IPS-NIHi11 (cell line): Measurements from ENCODE around the gene IGF2BP1.
A peak's percentile ranks its signal among the peaks of the same experiment; 100 is the strongest.
"Not testable (repeated sequence)": the region's sequence is repeated elsewhere in the genome, so short reads cannot be mapped to it uniquely, and the experiment has no call there.

Experiments used
- DNase-seq: peaks from one replicate; pipeline ENCODE4 v3.0.0; 2012; ENCODE audit warnings: mixed read lengths, low spot score

Gene IGF2BP1

GRCh38 chr17:49020609-49021008 lies 23.4 kb downstream of the IGF2BP1 start:
- no peak for DNase-seq

DNA sequence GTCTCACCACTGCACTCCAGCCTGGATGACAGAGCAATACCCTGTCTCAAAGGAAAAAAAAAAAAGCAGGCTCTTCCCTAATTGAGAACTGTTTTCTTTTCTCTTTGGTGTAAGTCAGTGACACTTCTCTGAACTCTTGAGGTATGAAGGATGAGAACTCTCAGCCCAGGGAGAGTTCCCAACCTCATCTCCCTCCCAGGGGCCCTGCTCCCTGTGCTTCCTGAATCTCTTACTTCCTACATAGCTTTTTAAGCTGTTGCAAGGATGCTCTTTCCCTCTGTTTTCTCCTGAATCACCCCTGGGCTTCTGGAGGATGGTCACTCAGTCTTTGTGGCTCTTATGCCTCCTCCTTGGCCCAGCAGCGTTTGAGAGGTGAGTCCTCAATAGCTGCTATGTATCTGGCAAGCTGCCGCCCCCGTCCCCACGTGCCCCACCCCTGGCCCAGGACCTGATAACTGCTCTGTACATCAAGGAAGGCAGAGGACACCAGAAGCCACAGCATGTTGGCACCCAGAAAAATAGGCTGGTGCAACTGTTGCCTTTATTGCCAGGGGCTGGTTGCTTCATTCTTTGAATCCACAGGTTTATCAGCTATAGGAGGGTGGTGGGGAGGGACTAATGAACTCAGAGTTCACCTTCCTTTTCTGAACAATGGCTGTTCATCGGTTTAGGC lies 24.0 kb downstream of the IGF2BP1 start:
- DNase-seq = no peak

DNA sequence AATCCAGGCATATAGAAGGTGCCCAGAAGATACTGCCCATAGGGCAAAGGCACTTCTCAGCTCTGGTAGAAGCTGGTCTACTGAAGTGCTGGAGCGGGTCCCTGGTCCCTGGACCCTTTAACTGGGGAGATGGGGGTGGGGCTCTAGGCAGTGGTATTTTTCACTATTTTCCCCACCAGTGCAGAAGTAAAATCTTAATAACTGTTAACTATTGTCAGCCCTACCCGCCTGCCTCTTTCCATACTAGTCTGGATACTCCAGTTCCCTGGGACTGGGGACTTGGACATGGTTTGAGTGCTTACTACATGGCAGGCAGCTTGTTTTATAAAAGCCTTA lies 24.6 kb downstream of the IGF2BP1 start:
- no peak for DNase-seq

DNA sequence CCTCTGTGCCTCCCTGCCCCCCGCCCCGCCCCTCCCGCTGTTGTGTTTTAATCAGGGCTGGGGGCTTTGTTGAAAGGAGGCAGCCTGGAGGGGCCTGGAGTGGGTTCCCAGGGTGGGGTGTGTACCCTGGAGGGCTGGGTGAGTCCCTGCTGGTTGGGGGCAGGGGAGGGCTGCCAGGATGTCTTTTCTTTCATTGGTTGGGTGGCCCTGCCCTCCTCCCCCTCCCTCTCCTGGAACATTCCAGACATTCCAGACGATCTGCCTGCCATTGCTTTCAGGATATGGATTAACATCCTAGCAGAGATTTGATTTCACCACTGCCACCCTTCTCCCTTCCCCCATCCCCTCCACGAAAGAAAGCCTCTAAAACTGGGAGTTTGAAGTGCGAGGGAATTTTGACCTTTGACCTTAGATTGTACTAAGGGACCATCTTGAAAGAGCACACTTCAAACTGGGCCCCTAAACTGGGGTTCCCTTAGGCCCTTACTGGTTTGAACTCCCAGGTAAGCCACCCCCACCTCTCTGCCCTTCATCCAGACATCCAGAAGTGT lies 25.3 kb downstream of the IGF2BP1 start:
- peak; percentile 81 for DNase-seq

DNA sequence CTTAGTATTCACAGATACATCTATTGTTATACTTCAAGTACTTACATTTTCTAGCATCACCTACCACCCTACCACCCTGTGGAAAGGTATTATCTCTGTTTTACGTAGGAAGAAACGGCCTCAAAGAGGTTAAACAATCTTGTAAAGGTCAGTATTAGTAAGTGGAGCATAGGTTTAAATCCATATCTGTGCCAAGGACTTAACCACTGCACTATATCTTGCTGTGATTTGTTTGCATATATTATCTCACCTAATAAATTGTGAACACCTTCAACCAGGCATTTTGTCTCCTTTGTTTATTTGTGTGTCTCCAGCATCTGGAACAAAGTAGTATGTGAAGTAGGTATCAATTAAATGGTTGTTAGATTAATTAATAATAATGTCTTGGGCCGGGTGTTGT lies 27.3 kb downstream of the IGF2BP1 start:
- DNase-seq = no peak

DNA sequence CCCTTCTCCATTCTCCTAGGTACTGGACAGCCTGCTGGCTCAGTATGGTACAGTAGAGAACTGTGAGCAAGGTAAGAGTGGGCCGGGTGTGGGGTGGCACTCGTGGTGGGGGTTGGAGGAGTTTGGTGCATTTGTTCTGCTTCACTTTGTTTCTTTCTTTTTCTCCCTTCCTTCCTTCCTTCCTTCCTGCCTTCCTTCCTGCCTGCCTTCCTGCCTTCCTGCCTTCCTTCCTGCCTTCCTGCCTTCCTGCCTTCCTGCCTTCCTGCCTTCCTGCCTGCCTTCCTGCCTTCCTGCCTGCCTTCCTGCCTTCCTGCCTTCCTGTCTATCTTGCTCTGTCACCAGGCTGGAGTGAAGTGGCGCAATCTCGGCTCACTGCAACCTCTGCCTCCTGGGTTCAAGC lies 29.3 kb downstream of the IGF2BP1 start:
- not testable (repeated sequence) for DNase-seq

GRCh38 chr17:49028271-49028670 lies 31.1 kb downstream of the IGF2BP1 start:
- no peak for DNase-seq

GRCh38 chr17:49029801-49030200 lies 32.6 kb downstream of the IGF2BP1 start:
- no peak for DNase-seq

DNA sequence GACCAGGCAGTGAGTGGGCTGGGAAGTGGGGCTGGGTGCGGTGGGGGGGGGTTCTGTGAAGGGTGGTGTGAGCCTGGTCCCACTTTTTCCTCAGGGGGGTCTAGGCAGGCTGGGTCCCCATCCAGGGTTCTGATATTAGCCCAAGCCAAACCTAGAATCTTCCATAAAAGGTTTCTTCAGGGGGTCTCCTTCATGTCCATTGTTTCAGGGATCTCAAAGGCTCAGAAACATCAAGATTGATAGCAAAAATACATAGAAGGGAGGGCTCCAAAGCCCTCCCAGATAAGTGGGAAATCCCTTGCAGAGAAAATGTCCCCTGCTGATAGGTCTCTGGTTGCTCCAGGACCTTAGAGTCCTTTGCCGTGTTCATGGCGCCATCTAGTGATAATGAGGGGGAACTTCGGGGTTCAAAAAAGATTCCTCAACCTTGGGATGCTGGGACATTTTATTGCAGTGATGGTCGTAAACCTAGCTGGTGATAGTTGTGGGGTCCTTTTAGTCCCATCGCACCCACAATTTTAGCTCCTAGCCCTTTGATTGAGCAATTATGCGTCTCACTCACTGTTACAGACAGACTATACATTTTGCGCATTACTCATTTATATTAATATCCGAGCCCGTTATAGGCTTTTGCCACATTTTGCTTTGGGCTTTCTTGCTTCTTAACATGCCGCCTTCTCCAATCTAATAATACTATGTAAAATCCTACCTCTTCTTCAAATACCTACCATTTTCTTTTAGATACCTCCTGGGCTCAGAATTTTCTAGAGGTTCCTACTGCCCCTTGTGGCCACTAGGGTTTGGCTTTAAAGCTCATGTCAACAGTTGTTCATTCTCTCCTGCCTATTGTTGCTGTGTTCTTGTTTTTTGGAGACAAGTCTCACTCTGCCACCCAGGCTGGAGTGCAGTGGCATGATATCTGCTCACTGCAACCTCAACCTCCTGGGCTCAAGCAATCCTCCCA lies 35.1 kb downstream of the IGF2BP1 start:
- peak; percentile 80 for DNase-seq

- DNase-seq = peak; percentile 83
These were observed 38.5 kb downstream of the IGF2BP1 start for GRCh38 chr17:49035470-49036269.

DNA sequence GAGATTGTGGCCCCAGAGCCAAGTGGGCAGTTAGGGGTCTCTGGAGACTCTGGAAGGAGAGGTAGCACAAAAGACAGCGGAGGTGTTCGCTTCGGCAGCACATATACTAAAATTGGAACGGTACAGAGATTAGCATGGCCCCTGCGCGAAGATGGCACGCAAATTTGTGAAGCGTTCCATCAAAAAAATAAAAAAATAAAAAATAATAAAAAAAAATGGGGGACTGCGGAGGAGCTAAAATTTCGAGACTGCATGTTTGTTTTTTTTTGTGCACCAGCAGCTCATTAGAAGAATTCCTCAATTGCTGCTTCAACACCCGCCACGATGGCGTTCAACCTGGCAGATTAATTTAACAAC lies 39.1 kb downstream of the IGF2BP1 start:
- DNase-seq = no peak

GRCh38 chr17:49038138-49038537 lies 41.0 kb downstream of the IGF2BP1 start:
- no peak for DNase-seq

DNA sequence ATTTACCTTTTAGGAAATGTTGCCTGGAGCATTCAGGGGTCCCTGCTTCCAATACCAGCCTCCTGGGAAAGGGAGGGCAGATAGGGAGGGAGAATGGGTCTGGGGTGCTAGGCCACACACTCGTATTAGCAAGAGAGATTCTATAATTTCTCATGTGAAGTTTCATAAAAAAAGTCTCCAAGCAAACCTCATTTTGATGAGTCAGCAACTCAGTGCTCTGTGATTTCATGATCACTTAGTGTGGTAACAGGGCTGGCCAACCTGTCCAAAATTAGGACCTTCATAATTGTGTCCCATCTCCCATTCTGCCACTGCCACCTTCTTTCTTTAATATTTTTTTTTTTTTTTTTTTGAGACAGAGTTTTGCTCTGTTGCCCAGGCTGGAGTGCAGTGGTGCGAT lies 41.4 kb downstream of the IGF2BP1 start:
- DNase-seq = no peak

- DNase-seq = not testable (repeated sequence)
These were observed 42.3 kb downstream of the IGF2BP1 start for GRCh38 chr17:49039518-49039917.

DNA sequence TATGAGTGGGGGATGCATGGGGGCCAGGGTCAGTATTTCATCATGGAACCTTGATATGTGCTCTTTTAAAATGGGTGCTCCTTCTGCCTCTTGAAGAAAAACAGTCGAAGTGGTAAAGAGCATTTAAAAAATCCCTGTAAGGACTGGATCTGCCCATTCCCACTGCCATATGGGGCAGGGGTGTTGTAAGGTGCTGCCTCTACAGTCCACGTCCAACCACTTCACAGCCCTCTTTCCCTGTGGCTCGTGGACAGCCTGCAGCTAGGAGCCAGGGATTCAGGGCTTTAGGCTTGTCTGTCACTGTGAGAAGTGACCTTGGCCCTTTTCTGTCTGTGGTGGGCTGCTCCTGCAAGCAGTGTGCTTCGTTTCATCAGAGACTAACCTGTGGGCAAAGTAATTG lies 44.3 kb downstream of the IGF2BP1 start:
- no peak for DNase-seq

GRCh38 chr17:49045376-49045775 lies 48.2 kb downstream of the IGF2BP1 start:
- no peak for DNase-seq

DNA sequence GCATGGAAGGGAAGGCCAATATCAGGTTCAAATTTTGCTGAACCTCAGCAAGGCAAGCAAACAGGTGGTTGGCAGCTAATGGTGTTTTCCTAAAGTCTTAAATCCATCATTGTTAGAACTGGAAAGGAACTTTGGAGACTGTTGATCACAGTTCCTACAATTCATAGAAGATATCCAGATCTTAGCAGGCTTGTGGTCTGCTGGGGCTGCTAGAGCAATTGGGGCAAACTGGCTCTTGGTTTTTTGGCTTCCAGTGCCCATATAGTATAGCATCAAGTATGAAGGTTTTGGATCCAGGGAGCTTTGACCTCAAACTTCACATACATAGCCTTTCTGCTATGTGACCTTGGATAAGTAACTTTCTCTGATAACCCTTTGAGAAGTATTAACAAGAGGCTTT lies 49.7 kb downstream of the IGF2BP1 start:
- DNase-seq = no peak

DNA sequence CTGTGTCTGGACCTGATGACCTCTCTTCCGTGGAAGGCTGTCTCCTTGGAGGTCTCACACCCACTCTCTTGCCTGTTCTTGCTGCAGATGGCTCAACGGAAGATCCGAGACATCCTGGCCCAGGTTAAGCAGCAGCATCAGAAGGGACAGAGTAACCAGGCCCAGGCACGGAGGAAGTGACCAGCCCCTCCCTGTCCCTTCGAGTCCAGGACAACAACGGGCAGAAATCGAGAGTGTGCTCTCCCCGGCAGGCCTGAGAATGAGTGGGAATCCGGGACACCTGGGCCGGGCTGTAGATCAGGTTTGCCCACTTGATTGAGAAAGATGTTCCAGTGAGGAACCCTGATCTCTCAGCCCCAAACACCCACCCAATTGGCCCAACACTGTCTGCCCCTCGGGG lies 52.1 kb downstream of the IGF2BP1 start:
- no peak for DNase-seq

- DNase-seq = no peak
These were observed 53.4 kb downstream of the IGF2BP1 start for GRCh38 chr17:49050611-49051010.

GRCh38 chr17:49051269-49051668 lies 54.1 kb downstream of the IGF2BP1 start:
- DNase-seq = peak; percentile 25

- peak; percentile 14 for DNase-seq
These were observed 56.1 kb downstream of the IGF2BP1 start for GRCh38 chr17:49053171-49053829.
